Keratinocyte (primary cell): ENCODE data around the gene AGPAT2. TPM values are rescaled to one million over a fixed set of nuclear protein-coding genes. Genes with fewer than 3 reads are reported as not detected.

Experiments
- DNase-seq: peaks from one replicate; pipeline ENCODE4 v3.0.0-alpha.2; 2011; ENCODE audit warnings: low read depth, missing footprints, low spot score
- FAIRE-seq: peaks from 2 replicates; lab custom pipeline; 2011; peaks lifted over from hg19 to GRCh38; lab: Jason Lieb, UNC
- H2AFZ ChIP-seq: 2 replicates; pipeline ENCODE4 v1.6.0; 2012; ENCODE audit warnings: low read length, control low read depth, inconsistent platforms; ENCODE audit not compliant: control insufficient read depth
- H3K27ac ChIP-seq: 2 replicates; pipeline ENCODE4 v1.5.1; 2011; ENCODE audit warnings: low read length; ENCODE audit not compliant: control insufficient read depth, insufficient read depth
- H3K27me3 ChIP-seq: 3 replicates; pipeline ENCODE4 v1.6.0; 2011; ENCODE audit warnings: low read length; ENCODE audit not compliant: control insufficient read depth, insufficient read depth; ENCODE audit errors: extremely low read depth
- H3K36me3 ChIP-seq, 2 experiments: 2 replicates in 1 of 2; 3 replicates in 1 of 2; pipeline ENCODE4 v1.5.1; 2011; ENCODE audit warnings: low read length in 2 of 2, mild to moderate bottlenecking in 1 of 2; ENCODE audit not compliant: control insufficient read depth in 2 of 2, insufficient read depth in 2 of 2; ENCODE audit errors: extremely low read depth in 1 of 2
- H3K4me1 ChIP-seq: 3 replicates; pipeline ENCODE4 v1.5.1; 2011; ENCODE audit warnings: low read length; ENCODE audit not compliant: control insufficient read depth, insufficient read depth; ENCODE audit errors: extremely low read depth
- H3K4me2 ChIP-seq: 3 replicates; pipeline ENCODE4 v1.6.0; 2011; ENCODE audit warnings: low read depth, low read length; ENCODE audit not compliant: control insufficient read depth, insufficient read depth; ENCODE audit errors: extremely low read depth
- H3K4me3 ChIP-seq, 3 experiments: fragments of 200-600 bp in 1 of 3; sonication (generic) in 1 of 3; 2 replicates in 2 of 3; 3 replicates in 1 of 3; pipeline ENCODE4 v1.5.1; 2011 to 2016; ENCODE audit warnings: low read length in 3 of 3, mild to moderate bottlenecking in 3 of 3, control low read depth in 2 of 3, inconsistent platforms in 1 of 3, low read depth in 1 of 3, mixed read lengths in 1 of 3, mixed run types in 1 of 3, moderate library complexity in 1 of 3; ENCODE audit not compliant: control insufficient read depth in 2 of 3, insufficient read depth in 2 of 3; ENCODE audit errors: extremely low read depth in 1 of 3
- H3K79me2 ChIP-seq: 2 replicates; pipeline ENCODE4 v1.6.0; 2012; ENCODE audit warnings: low read length; ENCODE audit not compliant: control insufficient read depth, insufficient read depth
- H3K9ac ChIP-seq: 3 replicates; pipeline ENCODE4 v1.6.0; 2011; ENCODE audit warnings: low read length; ENCODE audit not compliant: control insufficient read depth, insufficient read depth; ENCODE audit errors: extremely low read depth
- H3K9me1 ChIP-seq: 3 replicates; pipeline ENCODE4 v1.6.0; 2011; ENCODE audit warnings: low read length; ENCODE audit not compliant: control insufficient read depth, insufficient read depth; ENCODE audit errors: extremely low read depth
- H3K9me3 ChIP-seq: 2 replicates; pipeline ENCODE4 v1.5.1; 2012; ENCODE audit warnings: low read depth, low read length; ENCODE audit not compliant: control insufficient read depth
- H4K20me1 ChIP-seq: 3 replicates; pipeline ENCODE4 v1.6.0; 2011; ENCODE audit warnings: low read length; ENCODE audit not compliant: control insufficient read depth, insufficient read depth; ENCODE audit errors: extremely low read depth
- CTCF ChIP-seq, 3 experiments: IDR thresholded peaks in 1 of 3; conservative IDR thresholded peaks in 1 of 3; optimal IDR thresholded peaks in 1 of 3; 2 replicates in 2 of 3; 3 replicates in 1 of 3; pipeline versions ENCODE3 to v1.5.1; 2011; ENCODE audit warnings: low read length in 3 of 3, mild to moderate bottlenecking in 3 of 3, moderate library complexity in 2 of 3, control low read depth in 1 of 3, inconsistent platforms in 1 of 3; ENCODE audit not compliant: insufficient read depth in 2 of 3; ENCODE audit errors: extremely low read depth in 1 of 3
- EZH2 ChIP-seq: IDR thresholded peaks from one replicate; pipeline ENCODE4 v1.6.1; 2012; ENCODE audit warnings: inconsistent platforms, mild to moderate bottlenecking, low read length, moderate library complexity
- dilution Hi-C: fragments of 300-500 bp; cut with MboI; formaldehyde crosslinking; loops from one replicate; pipeline ENCODE4 v1.7.0; 2020; ENCODE audit warnings: low sequenced_read_pairs; ENCODE audit not compliant: extremely low pct_ligation_motif_present
- polyA plus RNA-seq, 5 experiments: library from polyadenylated mRNA; depleted of rRNA in 3 of 5; stranded (reverse) in 3 of 5; stranded (forward) in 1 of 5; unstranded in 1 of 5; fragments of >200 nt; gene quantifications; 1 replicate in 1 of 5; 2 replicates in 3 of 5; 3 replicates in 1 of 5; pipeline versions ENCODE4 v1.2.1 to v1.2.3, GENCODE V29; 2011 to 2012; ENCODE audit warnings: missing spikeins in 2 of 5, low read depth in 1 of 5, low replicate concordance in 1 of 5

Gene AGPAT2
- polyA plus RNA-seq, 1 donor (not counting 4 experiments of a cell fraction or from before 2014, with no cell fraction given) = 26.5 TPM

- H3K36me3 ChIP-seq = no peaks in the 10 kb centered on the region
- DNase-seq (no peak), FAIRE-seq (no peak)
- no peak overlapping the region for H3K4me2 ChIP-seq
- TF ChIP-seq EZH2 (no peak), CTCF (optimal IDR thresholded peaks at IDR 0.05 in 1 of 3, IDR thresholded peaks at IDR 0.05 in 1 of 3, conservative IDR thresholded peaks at IDR 0.05 in 1 of 3; ENCODE audit: extremely low read depth in 1 of 3, insufficient read depth in 2 of 3, low read length in 3 of 3) (no peak)
- dilution Hi-C loops = no loop called here
- H3K79me2 ChIP-seq = no peaks in the 10 kb centered on the region
- peaks cover 27% of the 10 kb centered on the region for H3K27me3 ChIP-seq
- no peak overlapping the region for H3K4me3 ChIP-seq
- H4K20me1 ChIP-seq = no peaks in the 10 kb centered on the region
- H3K9me3 ChIP-seq = no peaks in the 10 kb centered on the region
- peaks cover 6% of the 10 kb centered on the region for H3K4me1 ChIP-seq
- H3K27ac ChIP-seq = no peak overlapping the region
- no peak overlapping the region for H3K9ac ChIP-seq
- H2AFZ ChIP-seq = no peak overlapping the region
- H3K9me1 ChIP-seq = no peaks in the 10 kb centered on the region
These were observed 38.5 kb downstream of the AGPAT2 start for GRCh38 chr9:136648751-136649150.

GRCh38 chr9:136646827-136647711, 40.2 kb downstream of the AGPAT2 start:
- Histone ChIP-seq H3K27me3 (peaks cover 36% of the 10 kb centered on the region), H3K36me3 (no peaks in the 10 kb centered on the region), H2AFZ (no peak overlapping the region), H3K9me1 (no peaks in the 10 kb centered on the region), H3K27ac (no peak overlapping the region), H3K4me1 (peaks cover 6% of the 10 kb centered on the region), H4K20me1 (no peaks in the 10 kb centered on the region), H3K4me3 (no peak overlapping the region), H3K79me2 (no peaks in the 10 kb centered on the region), H3K9ac (no peak overlapping the region), H3K9me3 (no peaks in the 10 kb centered on the region), H3K4me2 (no peak overlapping the region)
- DNase-seq (no peak), FAIRE-seq (no peak)
- TF ChIP-seq CTCF (optimal IDR thresholded peaks at IDR 0.05 in 1 of 3, IDR thresholded peaks at IDR 0.05 in 1 of 3, conservative IDR thresholded peaks at IDR 0.05 in 1 of 3; ENCODE audit: extremely low read depth in 1 of 3, insufficient read depth in 2 of 3, low read length in 3 of 3) (no peak), EZH2 (no peak)
- dilution Hi-C loops = no loop called here
